ENCODE measurements around the gene C12orf57.
A peak's percentile ranks its signal among the peaks of the same experiment; 100 is the strongest.

Gene C12orf57

DNA sequence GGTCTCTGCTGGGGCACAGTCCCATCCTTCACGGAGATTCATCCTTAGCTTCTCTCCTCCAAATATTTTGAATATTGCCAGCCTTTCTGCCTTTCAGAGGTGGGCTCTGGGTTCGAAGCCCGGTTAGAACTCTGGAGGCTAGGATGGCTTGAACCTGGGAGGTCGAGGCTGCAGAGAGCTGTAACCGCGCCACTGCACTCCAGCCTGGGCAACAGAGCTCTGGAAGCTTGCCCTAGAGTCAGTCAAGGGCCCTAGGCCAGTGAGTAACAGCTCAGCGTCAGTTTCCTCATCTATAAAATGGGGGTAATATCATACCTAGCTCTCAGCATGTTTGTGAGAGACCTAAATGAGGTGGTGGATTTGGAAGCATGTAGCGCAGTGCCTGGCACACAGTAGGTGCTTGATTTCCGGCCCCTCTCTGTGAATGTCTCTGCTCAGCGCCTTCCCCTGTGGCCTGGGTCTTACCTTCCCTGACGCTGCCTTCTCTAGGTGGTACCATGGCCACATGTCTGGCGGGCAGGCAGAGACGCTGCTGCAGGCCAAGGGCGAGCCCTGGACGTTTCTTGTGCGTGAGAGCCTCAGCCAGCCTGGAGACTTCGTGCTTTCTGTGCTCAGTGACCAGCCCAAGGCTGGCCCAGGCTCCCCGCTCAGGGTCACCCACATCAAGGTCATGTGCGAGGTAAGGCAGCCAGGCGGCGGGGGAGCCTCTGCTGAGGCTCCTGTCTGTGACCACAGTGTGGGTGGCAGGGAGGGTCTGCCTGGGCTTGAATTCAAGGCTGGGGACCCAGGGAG, 10.7 kb downstream of the C12orf57 start:
- DNase-seq = peak; percentile 25

GRCh38 chr12:6955108-6956020, 11.5 kb downstream of the C12orf57 start:
- DNase-seq = peak; percentile 22

DNA sequence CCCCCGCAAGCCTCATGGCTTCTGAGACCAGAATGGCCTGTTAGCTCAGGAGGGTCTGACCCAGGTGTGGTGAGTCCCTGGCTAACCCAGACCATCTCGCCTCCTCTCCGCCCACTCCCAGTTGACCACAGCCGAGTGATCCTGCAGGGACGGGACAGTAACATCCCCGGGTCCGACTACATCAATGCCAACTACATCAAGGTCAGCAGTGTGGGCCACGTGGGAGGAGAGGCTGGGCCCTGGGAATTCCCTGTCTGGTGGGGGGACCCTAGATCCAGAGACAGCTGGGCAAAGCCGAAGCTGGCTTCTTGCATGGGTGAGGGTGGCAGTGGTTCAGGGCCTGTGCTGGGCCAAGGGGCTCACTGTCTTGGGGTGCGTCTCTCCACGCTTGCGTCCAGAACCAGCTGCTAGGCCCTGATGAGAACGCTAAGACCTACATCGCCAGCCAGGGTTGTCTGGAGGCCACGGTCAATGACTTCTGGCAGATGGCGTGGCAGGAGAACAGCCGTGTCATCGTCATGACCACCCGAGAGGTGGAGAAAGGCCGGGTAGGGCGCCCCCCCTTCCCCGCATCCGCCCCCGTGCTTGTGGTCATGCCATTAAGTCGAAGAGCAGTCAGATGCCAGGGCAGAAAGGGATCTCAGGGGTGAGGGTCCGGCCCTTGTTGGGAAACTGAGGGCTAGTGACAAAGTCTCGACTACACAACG, 12.4 kb downstream of the C12orf57 start:
- DNase-seq = peak; percentile 25

GRCh38 chr12:6957151-6957701, 13.4 kb downstream of the C12orf57 start:
- peak; percentile 28 for DNase-seq

DNA sequence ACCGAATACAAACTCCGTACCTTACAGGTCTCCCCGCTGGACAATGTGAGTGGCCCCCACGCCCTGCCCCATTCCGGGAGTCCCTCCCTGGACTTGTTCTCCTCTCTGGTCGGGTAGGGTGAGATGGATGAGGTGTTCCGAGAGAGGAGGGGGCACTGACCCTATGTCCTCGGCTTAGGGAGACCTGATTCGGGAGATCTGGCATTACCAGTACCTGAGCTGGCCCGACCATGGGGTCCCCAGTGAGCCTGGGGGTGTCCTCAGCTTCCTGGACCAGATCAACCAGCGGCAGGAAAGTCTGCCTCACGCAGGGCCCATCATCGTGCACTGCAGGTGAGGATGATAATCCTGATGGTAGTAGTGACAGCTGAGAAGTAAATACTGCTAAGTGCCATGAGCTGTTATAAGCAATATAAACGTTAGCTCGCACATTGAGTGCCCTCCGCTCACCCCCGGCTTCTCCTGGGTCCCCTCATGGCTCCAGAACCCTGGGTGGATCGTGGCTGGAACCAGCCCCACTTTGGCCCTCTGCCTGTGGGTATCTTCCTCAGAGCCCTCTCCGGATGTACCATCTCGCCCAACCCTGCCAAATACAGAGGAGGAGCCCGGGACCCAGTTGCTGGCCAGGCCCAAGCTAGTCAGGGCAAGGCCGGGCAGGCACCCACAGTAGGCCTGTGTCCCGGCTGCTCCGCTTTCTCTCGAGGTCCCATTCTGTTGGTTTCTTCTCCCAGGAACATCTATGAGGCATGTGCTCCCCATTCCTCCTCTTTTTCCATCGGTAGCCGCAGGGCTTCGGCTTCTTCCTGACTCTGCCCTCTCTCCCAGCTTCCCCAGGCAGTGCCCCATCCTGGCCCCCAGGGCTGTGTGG, 14.2 kb downstream of the C12orf57 start:
- DNase-seq = no peak

GRCh38 chr12:6958609-6959057, 14.8 kb downstream of the C12orf57 start:
- DNase-seq = peak; percentile 19

DNA sequence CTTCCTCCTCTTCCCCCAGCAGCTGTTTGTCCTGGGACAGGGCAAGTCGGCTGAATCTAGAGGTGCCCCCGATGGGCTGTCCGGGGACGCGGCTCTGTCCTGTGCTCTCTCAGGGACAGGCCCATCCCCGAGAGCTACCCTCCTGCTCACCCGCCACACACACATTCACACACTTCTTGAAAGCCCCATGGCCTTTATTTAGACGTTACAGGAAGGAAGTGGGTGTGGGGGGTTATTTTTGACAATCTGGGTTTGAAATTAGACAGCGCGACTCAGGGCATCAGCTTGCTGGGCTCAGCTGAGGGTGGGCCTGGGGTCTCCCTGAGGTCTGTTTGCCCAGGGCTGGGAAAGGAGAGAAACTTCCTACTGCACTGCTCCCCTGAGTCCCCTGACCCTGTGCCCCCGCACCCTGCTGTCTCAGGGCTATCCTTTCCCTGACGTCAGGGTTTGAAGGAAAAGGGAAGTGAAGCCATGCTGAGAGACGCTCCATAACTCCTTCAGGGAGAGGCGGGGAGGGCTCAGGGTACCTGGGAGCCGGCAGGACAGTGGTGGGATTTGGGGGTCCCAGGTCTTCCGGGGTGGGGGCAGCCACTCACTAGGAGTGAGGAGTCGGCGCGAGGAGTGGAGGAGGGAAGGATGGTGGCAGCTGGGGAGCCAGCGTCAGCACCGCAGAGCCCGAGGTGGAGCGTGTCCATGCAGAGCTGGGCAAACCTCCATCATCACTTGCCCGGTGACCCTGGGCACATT, 15.4 kb downstream of the C12orf57 start:
- DNase-seq = peak; percentile 47

DNA sequence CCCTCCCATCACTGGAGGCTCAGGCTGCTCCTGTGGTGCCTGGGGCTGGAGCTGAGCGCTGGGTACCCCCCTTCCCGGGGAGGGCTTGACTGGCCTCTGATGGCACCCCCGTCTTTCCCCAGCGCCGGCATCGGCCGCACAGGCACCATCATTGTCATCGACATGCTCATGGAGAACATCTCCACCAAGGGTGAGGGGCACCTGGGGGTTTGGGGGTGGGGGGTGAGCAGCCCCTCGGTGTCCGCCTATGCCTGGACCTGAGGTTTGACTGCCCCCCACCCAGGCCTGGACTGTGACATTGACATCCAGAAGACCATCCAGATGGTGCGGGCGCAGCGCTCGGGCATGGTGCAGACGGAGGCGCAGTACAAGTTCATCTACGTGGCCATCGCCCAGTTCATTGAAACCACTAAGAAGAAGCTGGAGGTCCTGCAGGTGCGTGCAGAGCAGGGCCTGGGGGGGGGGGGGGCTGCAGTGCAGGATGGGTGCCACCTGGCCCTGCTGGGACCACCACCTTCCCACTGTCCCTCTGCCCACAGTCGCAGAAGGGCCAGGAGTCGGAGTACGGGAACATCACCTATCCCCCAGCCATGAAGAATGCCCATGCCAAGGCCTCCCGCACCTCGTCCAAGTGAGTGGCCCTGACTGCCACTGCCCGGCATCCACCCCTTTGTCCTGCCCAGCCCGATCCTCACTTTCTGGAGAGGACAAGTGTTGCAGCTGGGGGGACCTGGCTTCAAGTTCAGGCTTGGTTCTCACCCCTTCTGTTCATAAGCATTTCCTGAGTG, 16.2 kb downstream of the C12orf57 start:
- DNase-seq = peak; percentile 34

- DNase-seq = no peak
Observed at GRCh38 chr12:6960593-6961277, 16.9 kb downstream of the C12orf57 start.

DNA sequence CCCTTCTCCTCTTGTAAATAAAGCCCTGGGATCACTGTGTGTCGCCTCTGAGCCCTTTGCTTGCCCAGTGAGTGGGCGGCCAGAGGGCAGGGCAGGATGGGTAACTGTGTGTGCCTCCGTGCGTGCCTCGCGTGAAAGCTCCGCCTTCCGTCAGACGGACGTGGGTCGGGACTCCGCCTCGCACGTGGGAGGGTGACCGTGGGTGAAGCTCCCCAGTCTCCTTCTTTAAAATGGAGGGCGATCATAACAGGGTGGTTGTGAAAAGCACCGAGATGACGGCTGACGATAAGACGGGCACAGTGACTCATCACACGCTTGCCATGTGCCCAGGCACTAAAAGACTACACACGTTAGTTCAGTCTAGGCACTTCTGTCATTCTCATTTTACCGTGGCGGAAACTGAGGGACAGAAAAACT, 17.5 kb downstream of the C12orf57 start:
- peak; percentile 34 for DNase-seq

- DNase-seq = no peak
Observed at GRCh38 chr12:6961695-6962284, 18.0 kb downstream of the C12orf57 start.

DNA sequence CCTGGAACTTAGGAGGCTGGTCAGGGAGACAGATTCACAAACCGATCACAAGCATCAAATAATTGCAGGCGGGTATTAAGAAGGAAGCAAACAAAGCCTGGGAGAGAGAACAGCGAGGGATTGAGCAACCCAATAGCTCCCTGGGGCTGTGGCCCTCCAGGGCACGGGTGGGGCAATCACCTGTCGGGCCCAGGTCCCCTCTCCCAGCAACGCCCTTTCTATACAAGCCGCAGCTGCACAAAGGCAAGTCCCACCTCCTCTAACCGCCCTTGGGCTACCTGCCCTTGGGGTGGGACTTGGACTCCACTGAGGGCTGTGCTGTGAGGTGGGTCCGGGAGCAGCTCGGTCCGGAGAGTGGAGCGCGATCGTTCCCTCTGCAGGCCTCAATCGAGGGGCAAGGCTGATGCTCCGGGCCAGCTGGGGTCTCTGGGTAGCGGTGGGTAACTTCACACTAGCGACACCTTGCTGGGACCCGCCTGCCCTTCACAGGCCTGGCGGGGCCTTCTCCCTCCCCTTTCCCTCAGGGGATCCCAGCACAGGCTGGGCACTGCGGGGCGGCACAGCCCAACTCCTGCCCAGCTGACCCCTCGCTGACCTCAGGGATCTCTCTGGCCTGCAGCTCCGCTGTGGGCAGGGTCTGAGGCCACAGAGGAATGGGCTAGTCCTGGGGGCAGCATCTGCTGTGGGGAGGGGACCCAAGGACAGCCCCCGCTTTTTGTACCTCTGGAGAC, 18.6 kb downstream of the C12orf57 start:
- DNase-seq = no peak

DNA sequence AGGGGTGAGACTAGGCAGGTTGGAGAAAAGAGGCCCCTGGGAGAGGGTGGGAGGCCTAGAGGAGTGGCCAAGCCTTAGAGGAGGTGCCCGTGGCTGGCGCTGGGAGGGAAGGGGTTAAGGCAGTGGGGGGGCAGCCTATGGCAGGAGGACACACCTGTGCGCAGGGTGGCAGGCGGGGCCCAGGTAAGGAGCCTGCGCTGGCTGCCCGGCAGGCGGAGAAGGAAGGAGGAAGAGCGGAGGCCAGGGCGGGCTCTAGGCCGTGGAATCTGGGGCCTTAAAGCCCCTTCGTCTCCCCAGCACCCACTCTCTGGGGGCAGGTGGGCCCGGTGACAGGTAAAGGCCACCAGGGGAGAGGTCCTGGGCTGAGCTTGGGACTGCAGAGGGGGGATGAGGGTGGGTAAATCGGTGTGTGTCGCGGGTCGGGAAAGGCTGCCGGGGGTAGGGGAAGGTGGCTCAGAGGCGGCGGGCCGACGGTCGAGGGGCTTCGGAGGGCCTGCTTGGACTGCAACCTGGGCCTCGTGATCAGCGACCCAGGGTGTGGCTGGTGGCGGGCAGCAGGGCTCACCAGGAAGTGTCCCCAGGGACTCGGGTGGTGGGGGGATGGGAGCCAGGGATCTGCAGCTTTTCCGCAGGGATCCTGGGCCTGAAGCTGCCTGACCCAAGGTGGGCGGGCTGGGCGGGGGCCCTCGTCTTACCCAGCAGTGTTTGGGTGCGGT, 19.4 kb downstream of the C12orf57 start:
- no peak for DNase-seq

DNA sequence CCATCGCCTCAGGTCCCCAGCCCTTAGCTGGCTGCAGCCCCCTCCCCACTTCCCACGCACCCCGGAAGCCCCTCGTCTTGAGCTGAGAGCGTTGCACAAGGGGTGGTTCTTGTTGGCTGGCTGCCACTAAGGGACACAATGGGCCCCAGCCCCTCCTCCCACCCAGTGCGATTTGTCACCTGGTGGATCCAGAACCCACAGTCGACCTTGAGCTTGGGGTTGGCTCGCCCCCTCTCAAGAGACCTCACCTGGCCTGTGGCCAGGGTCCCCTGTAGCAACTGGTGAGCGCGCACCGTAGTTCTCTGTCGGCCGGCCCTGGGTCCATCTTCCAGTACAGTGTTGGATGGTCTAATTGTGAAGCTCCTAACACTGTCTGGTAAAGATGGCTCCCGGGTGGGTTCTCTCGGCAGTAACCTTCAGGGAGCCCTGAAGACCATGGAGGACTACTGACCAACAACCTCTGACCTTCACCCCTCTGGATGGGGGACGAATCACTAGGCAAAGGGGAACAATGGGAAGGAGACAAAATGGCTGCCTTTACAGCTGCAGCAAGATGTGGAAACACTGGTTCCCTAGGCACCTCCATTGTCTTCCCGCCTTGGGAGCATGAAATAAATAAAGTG, 20.1 kb downstream of the C12orf57 start:
- no peak for DNase-seq

DNA sequence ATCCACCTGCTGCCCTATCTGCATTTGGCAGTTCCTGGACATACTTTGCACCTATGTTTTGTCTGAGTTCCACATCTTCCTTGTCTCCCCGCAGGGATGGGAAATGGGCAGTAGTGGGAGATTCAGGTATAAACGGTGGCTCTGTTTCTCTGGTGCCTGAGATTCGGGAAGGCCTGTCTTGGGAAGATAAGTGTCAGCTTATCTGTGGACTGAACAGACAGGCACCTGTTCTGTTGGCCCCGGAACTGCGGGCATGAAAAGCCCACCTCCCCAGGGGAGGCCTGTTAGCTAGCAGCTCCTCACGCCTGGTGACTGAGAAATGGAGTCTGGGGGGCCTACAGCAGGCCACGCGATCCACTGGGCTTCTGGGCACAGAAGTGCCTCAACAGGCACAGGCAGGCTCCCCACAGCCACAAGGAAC, 20.8 kb downstream of the C12orf57 start:
- no peak for DNase-seq

DNA sequence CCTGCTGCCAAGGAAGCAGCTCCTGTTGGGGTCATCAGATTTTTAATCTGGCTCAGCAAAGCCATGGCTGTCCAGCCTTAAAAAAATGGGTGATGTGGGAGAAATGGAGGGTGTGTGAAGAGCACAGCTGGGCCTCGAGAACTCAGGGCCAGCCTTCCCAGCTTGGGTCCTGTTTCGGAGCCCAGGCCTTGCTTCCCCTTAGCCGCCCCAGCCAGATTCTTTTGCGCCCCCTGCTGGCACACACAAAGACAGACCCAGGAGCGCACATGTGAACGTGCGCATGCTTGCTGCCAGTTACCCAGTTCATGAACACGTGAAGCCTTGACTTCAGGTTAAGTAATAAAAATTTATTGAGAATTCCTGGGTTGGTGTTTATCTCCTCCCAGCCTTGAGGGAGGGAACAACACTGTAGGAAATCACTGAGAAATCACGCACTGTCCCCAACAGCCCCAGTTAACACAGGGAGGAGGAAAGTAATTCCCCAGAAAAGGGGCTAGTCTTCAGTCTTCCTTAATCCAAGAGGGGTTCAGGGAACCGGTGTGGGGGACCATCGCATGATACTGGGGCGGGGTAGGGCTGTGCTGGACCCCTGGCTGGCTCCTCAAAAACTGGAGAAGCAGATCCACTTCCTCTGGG, 21.3 kb downstream of the C12orf57 start:
- DNase-seq = peak; percentile 87

DNA sequence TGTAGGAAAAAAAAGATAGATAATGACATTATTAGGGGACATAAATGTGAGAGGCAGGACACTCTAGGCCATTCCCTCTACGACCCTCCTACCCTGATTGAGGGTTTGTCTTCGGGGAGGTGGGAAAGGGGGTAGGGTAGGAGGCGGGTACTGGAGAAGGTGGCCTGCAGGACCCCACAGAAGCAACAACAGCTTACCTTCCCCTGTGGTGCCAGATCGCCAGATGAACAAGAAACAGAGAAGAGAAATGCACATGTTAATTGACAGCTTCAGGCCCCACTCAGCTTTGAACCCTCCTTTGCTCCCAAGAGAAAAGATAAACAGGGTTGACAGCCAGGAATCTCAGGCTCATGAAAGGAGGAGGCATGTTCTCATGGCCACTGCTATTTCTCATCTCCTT, 21.9 kb downstream of the C12orf57 start:
- no peak for DNase-seq

Measured in left hindlimb (tissue), 1 donor.